GM19463 (cell line): ENCODE measurements around the gene TREM1.
"Not testable (repeated sequence)": the region's sequence is repeated elsewhere in the genome, so short reads cannot be mapped to it uniquely, and the experiment has no call there.

ENCODE experiments used
- ATAC-seq: cut with Tn5 transposase; IDR thresholded peaks from one replicate; pipeline ENCODE4 v1.9.1; 2021; ENCODE audit warnings: mild to moderate bottlenecking, moderate library complexity; ENCODE audit not compliant: unreplicated experiment

Gene TREM1

GRCh38 chr6:41262401-41262800, 24.1 kb downstream of the TREM1 start:
- ATAC-seq: no peak

- ATAC-seq: no peak
Measured at GRCh38 chr6:41258196-41258493, 28.3 kb downstream of the TREM1 start.

DNA sequence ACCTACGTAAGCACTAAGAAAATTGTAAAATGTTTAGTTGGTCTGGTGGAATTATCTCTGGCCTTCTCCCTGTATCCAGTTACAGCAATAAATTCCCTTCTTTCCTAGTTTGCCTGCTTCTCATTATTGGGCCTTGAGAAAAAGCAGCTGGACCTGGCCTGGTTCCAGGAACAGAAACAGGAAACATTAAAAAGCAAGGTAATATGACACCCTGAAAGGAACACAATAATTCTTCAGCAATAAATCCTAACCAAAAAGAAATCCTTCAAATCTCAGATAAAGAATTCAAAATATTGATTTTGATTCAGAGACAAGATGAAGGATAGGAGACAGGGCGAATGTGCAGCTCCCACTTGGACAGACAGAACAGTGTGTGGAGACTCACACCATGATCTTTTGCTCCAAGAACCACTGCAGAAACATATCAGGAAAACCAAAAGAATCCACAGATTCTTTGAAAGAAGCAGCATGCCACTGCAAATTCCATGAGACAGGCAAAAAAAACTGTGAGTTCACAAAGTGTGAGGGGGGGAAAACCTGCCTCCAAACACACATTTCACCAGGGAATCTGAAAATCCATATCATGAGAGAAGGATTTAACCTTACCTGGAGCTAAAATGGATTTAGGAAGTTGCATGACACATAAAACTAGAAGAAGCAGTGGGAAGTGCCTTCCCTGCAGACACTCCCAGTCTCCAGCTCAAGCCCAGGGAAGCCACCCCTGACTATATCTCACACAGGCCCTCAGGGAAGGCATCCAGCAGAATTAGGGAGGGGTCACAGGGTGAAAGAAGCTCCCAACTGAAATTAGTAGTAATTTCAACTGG, 28.9 kb downstream of the TREM1 start:
- no peak for ATAC-seq

DNA sequence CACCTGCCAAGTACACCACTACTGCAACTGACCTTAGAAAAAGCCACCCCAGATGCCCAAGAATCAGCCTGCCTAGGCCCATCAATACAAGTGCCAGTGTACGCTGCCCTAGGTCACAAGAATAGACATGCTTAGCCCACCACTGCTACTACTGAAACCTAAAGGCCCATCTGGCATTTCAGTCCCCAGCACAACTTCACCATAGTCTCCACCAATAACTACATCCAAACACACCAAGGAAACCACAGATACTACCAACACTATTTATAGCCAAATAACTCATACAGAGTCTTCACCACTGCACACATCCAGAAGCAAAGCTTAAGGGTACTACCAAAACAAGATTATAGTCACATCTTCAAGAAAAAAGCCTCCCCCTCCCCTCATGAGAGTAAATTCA, 30.1 kb downstream of the TREM1 start:
- no peak for ATAC-seq

DNA sequence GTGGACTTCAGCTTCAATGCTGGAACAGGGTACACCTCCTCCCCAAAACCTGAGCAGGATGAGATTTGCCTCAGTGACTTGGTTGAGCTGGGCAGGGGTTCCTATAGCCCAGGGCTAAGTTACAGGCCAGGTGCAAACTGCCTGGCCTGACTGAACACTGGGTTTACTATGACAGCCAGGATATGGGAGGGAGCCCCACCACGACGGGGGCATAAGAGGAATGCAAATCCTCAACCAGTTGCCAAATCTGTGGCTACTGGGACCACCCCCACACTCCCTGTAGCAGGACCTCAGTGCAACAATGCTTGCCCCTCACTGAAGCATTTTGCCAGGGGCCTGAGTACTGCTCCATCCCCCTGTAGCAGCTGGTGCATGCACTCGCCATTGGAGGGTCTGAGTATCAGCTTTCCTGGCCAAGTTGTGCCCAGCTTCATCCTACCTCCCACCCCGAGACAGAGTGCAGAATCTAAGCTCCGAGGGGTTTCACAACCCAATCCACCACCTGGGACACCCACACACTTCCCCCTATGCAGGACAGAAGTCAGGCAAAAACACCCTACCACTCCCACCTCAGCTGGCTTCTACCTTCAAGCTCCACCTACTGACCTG, 30.7 kb downstream of the TREM1 start:
- ATAC-seq: no peak

GRCh38 chr6:41255110-41255509, 31.4 kb downstream of the TREM1 start:
- ATAC-seq: no peak

DNA sequence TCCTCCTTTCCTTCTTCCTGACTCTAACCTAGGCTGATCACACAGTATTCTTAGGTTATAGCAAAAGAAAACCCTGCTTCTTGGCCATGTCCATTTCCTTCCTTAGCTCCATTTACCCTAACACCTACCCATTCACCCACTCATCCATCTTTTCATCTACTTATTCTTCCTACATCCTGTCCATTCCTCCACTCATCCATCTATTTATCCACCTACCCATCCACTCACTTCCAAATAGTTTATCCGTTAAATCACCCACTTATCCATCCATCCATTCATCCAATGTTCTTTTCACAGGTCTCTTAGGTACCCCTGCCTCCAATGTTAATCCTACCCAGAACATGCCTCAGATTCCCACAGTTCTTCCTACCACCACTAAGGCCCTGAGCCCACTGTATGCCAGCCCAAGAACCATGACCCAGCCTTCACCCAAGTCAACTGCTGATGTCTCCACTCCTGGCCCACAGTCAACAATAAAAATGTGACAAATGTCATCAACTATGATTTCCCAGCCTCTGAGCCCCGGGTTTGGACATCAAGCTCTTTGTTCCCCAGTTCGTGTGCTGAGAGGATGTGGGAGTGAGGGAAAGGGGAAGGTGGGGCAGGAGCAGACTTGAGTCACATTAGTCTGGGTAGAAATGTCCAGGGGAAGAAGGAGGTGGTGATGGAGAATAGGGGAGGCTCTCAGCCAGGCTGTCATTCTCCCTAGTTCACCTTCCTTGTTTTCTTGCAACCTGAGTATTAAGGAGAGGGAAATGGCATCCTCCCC, 33.9 kb downstream of the TREM1 start:
- ATAC-seq: no peak

- no peak for ATAC-seq
Measured at GRCh38 chr6:41247882-41248705, 38.4 kb downstream of the TREM1 start.

GRCh38 chr6:41247288-41247865, 39.1 kb downstream of the TREM1 start:
- ATAC-seq: no peak

GRCh38 chr6:41246529-41246928, 40.0 kb downstream of the TREM1 start:
- not testable (repeated sequence) for ATAC-seq

DNA sequence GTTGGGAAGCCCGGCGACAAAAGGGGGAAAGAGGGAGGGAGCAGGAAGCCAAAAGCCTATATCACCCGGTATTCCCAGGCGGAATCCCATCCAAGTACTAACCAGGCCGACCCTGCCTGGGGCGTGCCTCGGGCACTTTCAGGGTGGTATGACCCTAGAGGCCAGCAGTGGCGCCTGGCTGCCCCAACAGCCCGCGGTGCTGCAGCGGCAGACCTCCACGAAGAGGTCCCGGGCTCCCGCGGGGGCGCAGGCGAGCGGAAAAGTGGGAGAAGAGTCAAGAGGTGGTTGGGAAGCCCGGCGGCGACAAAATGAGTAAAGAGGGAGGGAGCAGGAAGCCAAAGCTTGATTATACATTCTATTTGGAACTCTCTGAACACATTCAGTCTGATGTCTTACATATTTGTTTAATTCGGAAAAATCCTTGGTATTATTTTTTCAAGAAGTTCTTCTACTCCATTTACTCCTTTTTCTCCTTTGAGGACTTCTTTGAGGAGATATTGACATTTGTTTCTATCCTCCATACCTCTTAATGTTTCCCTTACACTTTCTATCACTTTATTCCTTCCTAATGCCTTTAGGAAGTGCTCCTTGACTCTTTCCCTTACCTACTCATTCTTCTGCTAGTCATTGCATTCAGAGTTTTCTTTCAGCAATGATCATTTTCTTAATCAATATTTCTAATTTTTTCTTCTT, 46.9 kb downstream of the TREM1 start:
- ATAC-seq: no peak

- ATAC-seq: no peak
Measured at GRCh38 chr6:41237128-41237527, 49.4 kb downstream of the TREM1 start.

DNA sequence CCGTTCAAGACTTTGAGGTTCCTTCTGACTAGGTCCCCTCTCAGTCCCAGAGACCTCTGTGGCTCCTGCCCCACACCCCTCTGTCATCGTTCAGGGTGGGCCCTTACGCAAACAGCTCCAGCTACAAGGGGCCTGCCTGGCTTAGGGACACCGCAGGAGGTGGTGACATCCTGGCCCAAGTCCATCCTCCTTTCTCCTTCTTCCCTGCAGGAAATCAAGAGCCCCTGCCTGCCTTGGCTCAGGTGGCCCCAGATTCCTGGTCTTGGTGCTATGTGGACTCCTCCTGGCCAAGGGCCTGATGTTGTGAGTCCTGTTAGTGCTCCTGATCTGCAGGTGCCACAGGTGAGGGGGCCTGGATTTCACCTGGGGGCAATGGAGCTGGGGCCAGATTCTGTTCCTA, 50.2 kb downstream of the TREM1 start:
- ATAC-seq: no peak

DNA sequence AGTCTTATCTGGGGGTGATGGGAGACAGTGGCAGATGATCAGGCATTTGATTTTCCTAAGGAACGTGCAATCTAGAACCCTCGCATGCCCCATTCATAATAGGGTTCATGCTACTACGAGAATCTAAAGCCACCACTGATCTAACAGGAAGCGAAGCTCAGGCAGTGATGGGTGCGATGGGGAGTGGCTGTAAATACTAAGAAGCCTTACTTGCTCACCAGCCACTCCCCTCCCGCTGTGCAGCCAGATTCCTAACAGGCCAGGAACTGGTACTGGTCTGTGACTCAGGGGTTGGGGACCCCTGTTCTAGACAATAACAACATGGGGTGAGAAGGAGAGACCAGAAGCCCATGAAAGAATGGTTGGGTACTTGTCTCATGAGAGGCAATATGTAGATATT, 53.8 kb downstream of the TREM1 start:
- no peak for ATAC-seq

DNA sequence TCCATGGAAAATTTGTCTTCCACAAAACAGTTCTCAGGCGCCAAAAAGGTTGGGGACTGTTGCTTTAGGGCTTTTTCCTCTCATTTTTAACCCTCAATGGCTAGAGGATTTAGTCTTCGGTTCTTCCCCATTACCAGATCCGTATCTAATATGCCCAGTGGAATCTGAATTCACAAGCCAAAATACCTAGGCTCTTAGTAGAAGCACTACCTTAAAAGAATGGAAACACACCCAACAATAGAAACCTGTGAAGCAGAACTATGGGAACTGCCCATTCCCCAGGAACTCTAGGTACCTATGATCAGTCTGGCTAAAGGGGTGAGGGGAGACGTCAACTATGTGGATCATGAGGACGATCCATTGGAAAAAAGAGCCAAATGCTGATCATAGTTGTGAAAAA, 55.2 kb downstream of the TREM1 start:
- ATAC-seq: no peak

DNA sequence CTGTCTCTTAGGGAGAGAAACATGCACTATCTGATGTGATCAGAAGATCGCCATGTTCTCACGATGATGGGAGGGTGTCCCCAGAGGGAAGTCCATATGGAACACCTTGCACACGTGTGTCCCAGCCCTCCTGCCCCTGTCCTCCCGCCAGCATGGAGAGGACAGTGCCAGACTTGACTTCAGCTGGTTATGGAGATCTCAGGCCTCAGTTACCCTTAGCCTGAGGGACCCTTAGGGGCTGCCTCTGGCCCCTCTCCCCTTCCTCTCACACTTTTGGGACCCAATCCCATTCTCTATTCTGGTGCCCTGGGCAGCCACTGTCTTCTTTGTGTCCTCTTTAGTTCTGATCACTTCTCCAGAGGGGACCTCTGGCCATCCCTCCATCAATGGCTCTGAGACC, 56.8 kb downstream of the TREM1 start:
- ATAC-seq: no peak

DNA sequence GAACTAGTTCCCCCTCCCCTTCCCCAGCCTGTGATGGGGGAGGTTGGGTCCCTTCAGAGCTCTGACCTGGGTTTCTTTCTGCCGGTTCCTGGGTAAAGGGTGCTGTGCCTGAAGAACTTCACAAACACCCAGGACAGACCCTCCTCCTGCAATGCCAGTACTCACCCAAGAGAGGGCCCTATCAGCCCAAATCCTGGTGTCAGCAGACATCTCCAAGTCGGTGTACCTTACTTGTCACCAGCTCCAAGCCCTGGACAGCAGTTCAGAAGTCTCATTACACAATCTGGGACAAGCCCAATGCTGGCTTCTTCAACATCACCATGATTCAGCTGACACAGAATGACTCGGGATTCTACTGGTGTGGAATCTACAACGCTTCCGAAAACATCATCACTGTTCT, 57.9 kb downstream of the TREM1 start:
- ATAC-seq: no peak

GRCh38 chr6:41228096-41228495, 58.4 kb downstream of the TREM1 start, which contains the start of gene TREML4:
TREML4 (plus strand) TSS chr6:41228349; CDS start chr6:41228428, 79 bp downstream.
- no peak for ATAC-seq

- no peak for ATAC-seq
Measured at GRCh38 chr6:41226752-41227151, 59.7 kb downstream of the TREM1 start.

DNA sequence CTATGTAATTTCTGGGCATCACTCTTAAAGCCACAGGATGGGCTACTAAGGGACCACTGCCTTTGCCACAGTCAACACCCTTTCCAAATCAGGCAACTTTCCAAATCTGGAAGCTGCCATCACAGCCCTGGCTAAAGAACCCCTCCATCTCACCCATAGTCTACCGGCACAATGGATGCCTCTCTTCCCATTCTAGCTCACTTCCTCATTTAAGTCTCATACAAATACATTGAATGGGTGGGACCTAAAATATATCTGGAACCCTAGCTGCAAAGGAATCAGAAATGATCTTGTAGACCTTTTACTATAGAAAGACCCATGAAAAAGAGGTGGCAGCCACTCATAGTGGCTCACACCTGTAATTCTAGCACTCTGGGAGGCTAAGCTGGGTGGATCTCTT, 61.7 kb downstream of the TREM1 start:
- no peak for ATAC-seq
